IMR-90 (cell line): Measurements from ENCODE around the gene CTDP1. TPM values are rescaled to one million over a fixed set of nuclear protein-coding genes. Genes with fewer than 3 reads are reported as not detected.

Experiments
- ATAC-seq: fragments of 200-7000 bp; cut with Tn5 transposase; 2 replicates; pipeline ENCODE4 v1.9.1; 2020; ENCODE audit warnings: low read depth, mild to moderate bottlenecking, moderate library complexity
- BruUV-seq: library from RNA; stranded (reverse); fragments of 400-500 nt; replicated peaks from 2 replicates; lab custom pipeline; 2021; lab: Mats Ljungman, UMichigan
- CTCF ChIA-PET: fragments of 300-600 bp; formaldehyde crosslinking; extraction: SDS; loops from one replicate; lab custom pipeline; 2021; ENCODE audit warnings: antibody characterized with exemption; lab: Yijun Ruan, JAX
- POLR2A ChIA-PET: fragments of 300-600 bp; sonication (Branson Sonifier 250); formaldehyde crosslinking; loops from one replicate; lab custom pipeline; 2022; ENCODE audit warnings: antibody characterized with exemption; ENCODE audit not compliant: unreplicated experiment; lab: Charles Lee
- DNase-seq: peaks from one replicate; pipeline ENCODE4 v3.0.0; 2013
- H2AFZ ChIP-seq: replicated peaks from 2 replicates; pipeline ENCODE3; 2013; ENCODE audit warnings: low read length, mild to moderate bottlenecking; ENCODE audit not compliant: poor library complexity
- H2AK5ac ChIP-seq: 2 replicates; pipeline ENCODE4 v1.6.1; 2013; ENCODE audit warnings: low read depth, low read length, inconsistent platforms
- H2AK9ac ChIP-seq: replicated peaks from 2 replicates; pipeline ENCODE3; 2013; ENCODE audit warnings: mild to moderate bottlenecking, low read depth, low read length, moderate library complexity; ENCODE audit not compliant: poor library complexity
- H2BK120ac ChIP-seq: 2 replicates; pipeline ENCODE4 v1.6.1; 2013; ENCODE audit warnings: low read depth, low read length, inconsistent platforms
- H2BK15ac ChIP-seq: 3 replicates; pipeline ENCODE4 v1.6.1; 2013; ENCODE audit warnings: low read depth, low read length, inconsistent platforms
- H2BK20ac ChIP-seq: 2 replicates; pipeline ENCODE4 v1.6.1; 2013; ENCODE audit warnings: low read depth, mild to moderate bottlenecking, inconsistent platforms, low read length, moderate library complexity
- H2BK5ac ChIP-seq: 2 replicates; pipeline ENCODE4 v1.6.1; 2013; ENCODE audit warnings: mild to moderate bottlenecking, low read depth, low read length, inconsistent platforms; ENCODE audit not compliant: poor library complexity, severe bottlenecking
- H3K14ac ChIP-seq: replicated peaks from 2 replicates; pipeline ENCODE4 v1.6.1; 2013; ENCODE audit warnings: low read depth, low read length, inconsistent platforms
- H3K18ac ChIP-seq: 2 replicates; pipeline ENCODE4 v1.6.1; 2013; ENCODE audit warnings: low read depth, low read length, control low read depth
- H3K23ac ChIP-seq: 2 replicates; pipeline ENCODE4 v1.6.1; 2013; ENCODE audit warnings: low read depth, low read length, inconsistent platforms
- H3K27ac ChIP-seq: 2 replicates; pipeline ENCODE4 v1.5.1; 2013; ENCODE audit warnings: mild to moderate bottlenecking, control low read depth, low read length; ENCODE audit not compliant: insufficient read depth
- H3K27me3 ChIP-seq: 2 replicates; pipeline ENCODE4 v1.6.1; 2013; ENCODE audit warnings: low read length; ENCODE audit not compliant: control insufficient read depth, insufficient read depth
- H3K36me3 ChIP-seq: 2 replicates; pipeline ENCODE4 v1.6.1; 2013; ENCODE audit warnings: low read length, mixed read lengths; ENCODE audit not compliant: control insufficient read depth, insufficient read depth
- H3K4ac ChIP-seq: 2 replicates; pipeline ENCODE4 v1.6.1; 2013; ENCODE audit warnings: low read depth, low read length, inconsistent platforms
- H3K4me1 ChIP-seq: 2 replicates; pipeline ENCODE4 v1.6.1; 2013; ENCODE audit warnings: low read length, mixed read lengths; ENCODE audit not compliant: control insufficient read depth, insufficient read depth
- H3K4me2 ChIP-seq: 2 replicates; pipeline ENCODE4 v1.6.1; 2013; ENCODE audit warnings: low read depth, mild to moderate bottlenecking, control low read depth, low read length, moderate library complexity
- H3K4me3 ChIP-seq: 2 replicates; pipeline ENCODE4 v1.5.1; 2013; ENCODE audit warnings: low read depth, mild to moderate bottlenecking, control low read depth, low read length, moderate library complexity; ENCODE audit not compliant: insufficient read depth
- H3K56ac ChIP-seq: 2 replicates; pipeline ENCODE4 v1.6.1; 2013; ENCODE audit warnings: low read length, inconsistent platforms; ENCODE audit not compliant: insufficient read depth; ENCODE audit errors: extremely low read depth
- H3K79me1 ChIP-seq, 2 experiments: 2 replicates each; pipeline ENCODE4 v1.6.1; 2013; ENCODE audit warnings: low read length in 2 of 2, inconsistent platforms in 1 of 2, low read depth in 1 of 2
- H3K9ac ChIP-seq: 2 replicates; pipeline ENCODE4 v1.6.1; 2013; ENCODE audit warnings: low read depth, low read length, control low read depth
- H3K9me1 ChIP-seq: 2 replicates; pipeline ENCODE4 v1.6.1; 2013; ENCODE audit warnings: low read length, inconsistent platforms; ENCODE audit not compliant: insufficient read depth
- H3K9me3 ChIP-seq: 2 replicates; pipeline ENCODE4 v1.6.1; 2013; ENCODE audit warnings: low read length; ENCODE audit not compliant: control insufficient read depth, insufficient read depth
- H4K20me1 ChIP-seq: 2 replicates; pipeline ENCODE4 v1.6.1; 2013; ENCODE audit warnings: low read length, inconsistent platforms; ENCODE audit not compliant: insufficient read depth
- H4K5ac ChIP-seq: 2 replicates; pipeline ENCODE4 v1.6.1; 2013; ENCODE audit warnings: mild to moderate bottlenecking, low read depth, low read length, control low read depth
- H4K8ac ChIP-seq, 2 experiments: 2 replicates each; pipeline ENCODE4 v1.6.1; 2013; ENCODE audit warnings: low read depth in 2 of 2, low read length in 2 of 2, control low read depth in 1 of 2, inconsistent platforms in 1 of 2
- H4K91ac ChIP-seq: 2 replicates; pipeline ENCODE4 v1.6.1; 2013; ENCODE audit warnings: low read depth, low read length, inconsistent platforms; ENCODE audit not compliant: insufficient read depth
- BHLHE40 ChIP-seq: fragments of 150-350 bp; IDR thresholded peaks from 2 replicates; pipeline ENCODE4 v1.6.1; 2016; ENCODE audit warnings: mild to moderate bottlenecking, low read depth, low read length
- CEBPB ChIP-seq: IDR thresholded peaks from 2 replicates; pipeline ENCODE4 v1.6.1; 2012; ENCODE audit warnings: low read depth, low read length, improper control_type of control experiment
- CHD1 ChIP-seq: IDR thresholded peaks from 2 replicates; pipeline ENCODE4 v1.6.1; 2012; ENCODE audit warnings: low read depth, low read length, improper control_type of control experiment
- CTCF ChIP-seq: conservative IDR thresholded peaks from 2 replicates; pipeline ENCODE4 v1.5.1; 2012; ENCODE audit warnings: mild to moderate bottlenecking, low read depth, low read length, improper control_type of control experiment
- ELK1 ChIP-seq: fragments of 150-350 bp; IDR thresholded peaks from 2 replicates; pipeline ENCODE4 v1.6.1; 2016; ENCODE audit warnings: low read depth, mild to moderate bottlenecking, low read length, moderate library complexity, borderline replicate concordance
- FOS ChIP-seq: fragments of 150-350 bp; IDR thresholded peaks from 2 replicates; pipeline ENCODE4 v1.6.1; 2016; ENCODE audit warnings: low read depth, low read length
- MAFK ChIP-seq: IDR thresholded peaks from 2 replicates; pipeline ENCODE4 v1.6.1; 2012; ENCODE audit warnings: low read depth, low read length, improper control_type of control experiment
- MAZ ChIP-seq: IDR thresholded peaks from 2 replicates; pipeline ENCODE4 v1.6.1; 2012; ENCODE audit warnings: low read depth, mild to moderate bottlenecking, low read length, improper control_type of control experiment, moderate library complexity, borderline replicate concordance
- MXI1 ChIP-seq: IDR thresholded peaks from 2 replicates; pipeline ENCODE4 v1.6.1; 2012; ENCODE audit warnings: low read depth, mild to moderate bottlenecking, low read length, moderate library complexity, borderline replicate concordance
- NFE2L2 ChIP-seq: fragments of 150-350 bp; IDR thresholded peaks from 2 replicates; pipeline ENCODE4 v1.6.1; 2016; ENCODE audit warnings: low read depth, mild to moderate bottlenecking, low read length
- POLR2A ChIP-seq: IDR thresholded peaks from 2 replicates; pipeline ENCODE4 v1.6.1; 2012; ENCODE audit warnings: mild to moderate bottlenecking, low read depth, low read length
- RAD21 ChIP-seq: IDR thresholded peaks from 2 replicates; pipeline ENCODE4 v1.6.1; 2012; ENCODE audit warnings: low read length, improper control_type of control experiment
- RCOR1 ChIP-seq: IDR thresholded peaks from 2 replicates; pipeline ENCODE4 v1.6.1; 2012; ENCODE audit warnings: mild to moderate bottlenecking, low read length, improper control_type of control experiment; ENCODE audit not compliant: insufficient replicate concordance
- RFX5 ChIP-seq: IDR thresholded peaks from 2 replicates; pipeline ENCODE4 v1.8.0; 2012; ENCODE audit warnings: low read depth, mild to moderate bottlenecking, low read length, moderate library complexity
- SMC3 ChIP-seq: fragments of 150-350 bp; IDR thresholded peaks from 2 replicates; pipeline ENCODE4 v1.6.1; 2016; ENCODE audit warnings: low read depth, mild to moderate bottlenecking, antibody characterized with exemption, low read length, moderate library complexity
- USF2 ChIP-seq: fragments of 150-350 bp; IDR thresholded peaks from 2 replicates; pipeline ENCODE4 v1.6.1; 2017; ENCODE audit warnings: mild to moderate bottlenecking, antibody characterized with exemption, low read length, low read depth
- WGBS, 2 experiments: methylation state at CpG; one replicate each; pipeline versions ENCODE4 v1.1.5 to v1.1.7; 2013; ENCODE audit warnings: missing lambda C conversion rate in 2 of 2; ENCODE audit not compliant: insufficient read length in 1 of 2; ENCODE audit errors: extremely low coverage in 2 of 2; 5-methylcytosine and 5-hydroxymethylcytosine counted together
- dilution Hi-C: fragments of 300-500 bp; cut with HindIII; formaldehyde crosslinking; loops from one replicate; pipeline ENCODE4 v1.14.3; 2018; ENCODE audit warnings: low sequenced_read_pairs; ENCODE audit not compliant: unreplicated experiment
- in situ Hi-C: fragments of 300-500 bp; cut with MboI; formaldehyde crosslinking; loops from 3 replicates; pipeline ENCODE4 v1.14.3; 2019; ENCODE audit warnings: low sequenced_read_pairs, inconsistent platforms, mixed read lengths
- intact Hi-C: fragments of 100-400 bp; cut with micrococcal nuclease; formaldehyde crosslinking; loops from 2 replicates; pipeline ENCODE4 v1.10.0; 2022
- polyA plus RNA-seq, 3 experiments: library from polyadenylated mRNA; depleted of rRNA; stranded (reverse); fragments of >200 nt; gene quantifications; 2 replicates each; pipeline ENCODE4 v1.2.3, GENCODE V29; 2012; ENCODE audit warnings: low replicate concordance in 1 of 3
- total RNA-seq: library from RNA; depleted of rRNA; stranded (reverse); fragments of >200 nt; gene quantifications from 2 replicates; pipeline ENCODE4 v1.2.3, GENCODE V29; 2012

The CTDP1 gene
- total and polyA plus RNA-seq, 2 of the 4 experiments (the other 2 are of a cell fraction) = 13.4 to 17.6 TPM

GRCh38 chr18:79787527-79787864, 107.9 kb downstream of the CTDP1 start:
- H2AFZ ChIP-seq = no peak overlapping the region
- no peak overlapping the region for H3K14ac ChIP-seq

More at GRCh38 chr18:79787527-79787864, 107.9 kb downstream of the CTDP1 start:
- Histone ChIP-seq H2BK15ac (no peak overlapping the region), H3K18ac (no peak overlapping the region), H4K20me1 (no peaks in the 10 kb centered on the region), H3K4me2 (no peak overlapping the region), H3K9ac (no peak overlapping the region), H3K9me3 (no peaks in the 10 kb centered on the region; the same call in 1 of the 2 replicates), H3K4ac (no peak overlapping the region), H3K27me3 (peaks cover 28% of the 10 kb centered on the region), H3K23ac (no peak overlapping the region), H4K8ac (no peak overlapping the region), H3K4me1 (peaks cover 20% of the 10 kb centered on the region), H3K4me3 (no peak overlapping the region), H3K27ac (no peak overlapping the region), H2AK5ac (no peak overlapping the region), H2BK20ac (no peak overlapping the region), H4K91ac (no peak overlapping the region), H4K5ac (no peak overlapping the region), H3K79me1 (no peaks in the 10 kb centered on the region), H3K36me3 (no peaks in the 10 kb centered on the region), H3K56ac (no peak overlapping the region), H2BK120ac (no peak overlapping the region), H2AK9ac (no peak overlapping the region), H3K9me1 (peaks cover 10% of the 10 kb centered on the region), H2BK5ac (no peak overlapping the region)
- TF ChIP-seq MAFK = no peak
- TF ChIP-seq SMC3 = no peak
- TF ChIP-seq NFE2L2 = no peak
- no peak for TF ChIP-seq BHLHE40
- TF ChIP-seq CTCF = no peak
- TF ChIP-seq FOS = no peak
- TF ChIP-seq ELK1 = no peak
- no peak for TF ChIP-seq MAZ
- TF ChIP-seq MXI1 = no peak
- no peak for TF ChIP-seq RFX5
- no peak for TF ChIP-seq CHD1
- TF ChIP-seq POLR2A = no peak
- TF ChIP-seq CEBPB = no peak
- TF ChIP-seq RAD21 = no peak
- TF ChIP-seq USF2 = no peak
- no peak for TF ChIP-seq RCOR1
- in situ Hi-C loops (no loop called here), intact Hi-C loops (no loop called here), dilution Hi-C loops (no loop called here)
- ATAC-seq (no peak), DNase-seq (no peak)
- 89% methylated on average over 8 of the region's 16 CpGs; no CpG with 5 or more reads in 1 of the 2 experiments for WGBS, 2 experiments
- ChIA-PET CTCF (no interaction called here), POLR2A (no interaction called here)
- BruUV-seq = no TSS peak
